Neural cell (in vitro differentiated cells): ENCODE results near the gene MED26. TPM values are rescaled to one million over a fixed set of nuclear protein-coding genes. Genes with fewer than 3 reads are reported as not detected.

Source experiments
- H2AFZ ChIP-seq: fragments of 200-600, 300-800 bp; sonication (generic), shearing (Covaris generic); 2 replicates; pipeline ENCODE4 v1.6.0; 2014; ENCODE audit warnings: low read depth, mild to moderate bottlenecking, antibody characterized with exemption, low read length, moderate library complexity
- H3F3A ChIP-seq: fragments of 200-600 bp; shearing (Covaris generic); 2 replicates; pipeline ENCODE4 v1.6.1; 2016; ENCODE audit warnings: mild to moderate bottlenecking, moderate library complexity, mixed read lengths, antibody characterized with exemption, low read length; ENCODE audit not compliant: insufficient read depth, poor library complexity, severe bottlenecking
- H3K27ac ChIP-seq: fragments of 200-600, 300-800 bp; sonication (generic), shearing (Covaris generic); 2 replicates; pipeline ENCODE4 v1.5.1; 2014; ENCODE audit warnings: mild to moderate bottlenecking, low read length, moderate library complexity
- H3K27me3 ChIP-seq: fragments of 300-800, 200-600 bp; sonication (generic), shearing (Covaris generic); 2 replicates; pipeline ENCODE4 v1.6.0; 2014; ENCODE audit warnings: mild to moderate bottlenecking, low read depth, low read length, moderate library complexity; ENCODE audit not compliant: insufficient read depth
- H3K36me3 ChIP-seq: fragments of 300-800, 200-600 bp; sonication (generic), shearing (Covaris generic); 2 replicates; pipeline ENCODE4 v1.5.1; 2014; ENCODE audit warnings: mild to moderate bottlenecking, antibody characterized with exemption, low read length, moderate library complexity; ENCODE audit not compliant: insufficient read depth
- H3K4me2 ChIP-seq: fragments of 300-800, 200-600 bp; sonication (generic), shearing (Covaris generic); 2 replicates; pipeline ENCODE4 v1.6.0; 2014; ENCODE audit warnings: mild to moderate bottlenecking, low read length
- H3K4me3 ChIP-seq: fragments of 300-800, 200-600 bp; sonication (generic), shearing (Covaris generic); 2 replicates; pipeline ENCODE4 v1.5.1; 2014; ENCODE audit warnings: mild to moderate bottlenecking, low read length, moderate library complexity
- H3K79me2 ChIP-seq: fragments of 200-600 bp; shearing (Covaris generic); replicated peaks from 2 replicates; pipeline ENCODE4 v1.6.0; 2014; ENCODE audit warnings: mild to moderate bottlenecking, low read length, moderate library complexity; ENCODE audit not compliant: insufficient read depth
- H3K9ac ChIP-seq: fragments of 300-800, 200-600 bp; sonication (generic), shearing (Covaris generic); 2 replicates; pipeline ENCODE4 v1.6.1; 2016; ENCODE audit warnings: mild to moderate bottlenecking, low read length, mixed read lengths
- H3K9me2 ChIP-seq: fragments of 200-600 bp; shearing (Covaris generic); 2 replicates; pipeline ENCODE4 v1.6.1; 2016; ENCODE audit warnings: mild to moderate bottlenecking, low read length, mixed read lengths; ENCODE audit not compliant: insufficient read depth
- H3K9me3 ChIP-seq: fragments of 200-600, 300-800 bp; sonication (generic), shearing (Covaris generic); 2 replicates; pipeline ENCODE4 v1.6.1; 2016; ENCODE audit warnings: mild to moderate bottlenecking, mixed run types, low read length, moderate library complexity, mixed read lengths
- H4K20me1 ChIP-seq: fragments of 200-600 bp; shearing (Covaris generic); 2 replicates; pipeline ENCODE4 v1.6.1; 2016; ENCODE audit warnings: mild to moderate bottlenecking, mixed run types; ENCODE audit not compliant: insufficient read depth
- CTCF ChIP-seq: fragments of 450-650 bp; IDR thresholded peaks from 2 replicates; pipeline ENCODE4 v1.5.1; 2014; ENCODE audit warnings: antibody characterized with exemption, mild to moderate bottlenecking, moderate library complexity; ENCODE audit not compliant: poor library complexity, severe bottlenecking
- EP300 ChIP-seq: fragments of 450-650 bp; conservative IDR thresholded peaks from 2 replicates; pipeline ENCODE4 v1.6.1; 2014; ENCODE audit warnings: antibody characterized with exemption, mild to moderate bottlenecking, moderate library complexity; ENCODE audit not compliant: poor library complexity, severe bottlenecking
- EZH2 ChIP-seq: fragments of 200-600, 300-800 bp; shearing (Covaris generic), sonication (generic); IDR thresholded peaks from 2 replicates; pipeline ENCODE4 v1.6.1; 2014; ENCODE audit warnings: antibody characterized with exemption, low read length, borderline replicate concordance, mild to moderate bottlenecking; ENCODE audit not compliant: insufficient read depth, poor library complexity, severe bottlenecking
- MXI1 ChIP-seq: fragments of 450-650 bp; conservative IDR thresholded peaks from 2 replicates; pipeline ENCODE4 v1.6.1; 2014; ENCODE audit warnings: antibody characterized with exemption, mild to moderate bottlenecking; ENCODE audit not compliant: poor library complexity, severe bottlenecking
- POLR2AphosphoS5 ChIP-seq: IDR thresholded peaks from 2 replicates; pipeline ENCODE4 v1.6.1; 2012
- RAD21 ChIP-seq: fragments of 450-650 bp; conservative IDR thresholded peaks from 2 replicates; pipeline ENCODE4 v1.6.1; 2014; ENCODE audit warnings: antibody characterized with exemption, mild to moderate bottlenecking, moderate library complexity
- REST ChIP-seq: IDR thresholded peaks from 2 replicates; pipeline ENCODE4 v1.6.1; 2012; ENCODE audit warnings: borderline replicate concordance
- SMC3 ChIP-seq: fragments of 450-650 bp; conservative IDR thresholded peaks from 2 replicates; pipeline ENCODE4 v1.6.1; 2014; ENCODE audit warnings: antibody characterized with exemption, mild to moderate bottlenecking, moderate library complexity; ENCODE audit not compliant: poor library complexity
- TAF1 ChIP-seq: IDR thresholded peaks from 2 replicates; pipeline ENCODE4 v1.6.1; 2012; ENCODE audit warnings: low read depth
- polyA plus RNA-seq: library from polyadenylated mRNA; depleted of rRNA; stranded (reverse); fragments of >200 nt; gene quantifications from 2 replicates; pipeline ENCODE4 v1.2.3, GENCODE V29; 2014

MED26 gene
- polyA plus RNA-seq, 1 donor from 2014 or later, result 4.2 TPM

GRCh38 chr19:16585094-16585801 is 42.8 kb downstream of the MED26 start:
- Histone ChIP-seq H4K20me1 (no peaks in the 10 kb centered on the region), H2AFZ (no peak overlapping the region), H3K9me3 (no peaks in the 10 kb centered on the region), H3K9me2 (no peaks in the 10 kb centered on the region), H3K36me3 (no peaks in the 10 kb centered on the region), H3K4me2 (peak overlapping the region; percentile 46), H3K9ac (peak overlapping the region; percentile 62), H3F3A (peaks cover 7% of the 10 kb centered on the region), H3K79me2 (peaks cover 16% of the 10 kb centered on the region), H3K4me3 (peak overlapping the region; percentile 64), H3K27me3 (no peaks in the 10 kb centered on the region), H3K27ac (peak overlapping the region; percentile 91)
- TF ChIP-seq TAF1 (no peak), RAD21 (no peak), POLR2AphosphoS5 (no peak), EZH2 (no peak), MXI1 (no peak)

- Histone ChIP-seq H3K27me3 (no peaks in the 10 kb centered on the region), H2AFZ (peak overlapping the region; percentile 15), H3K27ac (peak overlapping the region; percentile 91), H3K9ac (peak overlapping the region; percentile 62), H3K36me3 (no peaks in the 10 kb centered on the region), H3K9me3 (no peaks in the 10 kb centered on the region), H3K9me2 (no peaks in the 10 kb centered on the region), H3K79me2 (peaks cover 14% of the 10 kb centered on the region), H4K20me1 (no peaks in the 10 kb centered on the region), H3F3A (peaks cover 7% of the 10 kb centered on the region), H3K4me3 (peak overlapping the region; percentile 64), H3K4me2 (peak overlapping the region; percentile 46)
- TF ChIP-seq TAF1 (no peak), POLR2AphosphoS5 (peak; percentile 85), RAD21 (peak; percentile 58), MXI1 (peak; percentile 96), EP300 (peak; percentile 82), REST (peak; percentile 76), SMC3 (peak; percentile 63), CTCF (peak; percentile 18), EZH2 (no peak)
Observed at GRCh38 chr19:16584248-16585093, 43.5 kb downstream of the MED26 start.
